GOT3 (cell line): ENCODE results near the gene CXADR.

ENCODE experiments used
- DNase-seq: peaks from one replicate; lab custom pipeline; 2025; ENCODE audit warnings: mixed read lengths; lab: John Stamatoyannopoulos, UW

Gene CXADR

DNA sequence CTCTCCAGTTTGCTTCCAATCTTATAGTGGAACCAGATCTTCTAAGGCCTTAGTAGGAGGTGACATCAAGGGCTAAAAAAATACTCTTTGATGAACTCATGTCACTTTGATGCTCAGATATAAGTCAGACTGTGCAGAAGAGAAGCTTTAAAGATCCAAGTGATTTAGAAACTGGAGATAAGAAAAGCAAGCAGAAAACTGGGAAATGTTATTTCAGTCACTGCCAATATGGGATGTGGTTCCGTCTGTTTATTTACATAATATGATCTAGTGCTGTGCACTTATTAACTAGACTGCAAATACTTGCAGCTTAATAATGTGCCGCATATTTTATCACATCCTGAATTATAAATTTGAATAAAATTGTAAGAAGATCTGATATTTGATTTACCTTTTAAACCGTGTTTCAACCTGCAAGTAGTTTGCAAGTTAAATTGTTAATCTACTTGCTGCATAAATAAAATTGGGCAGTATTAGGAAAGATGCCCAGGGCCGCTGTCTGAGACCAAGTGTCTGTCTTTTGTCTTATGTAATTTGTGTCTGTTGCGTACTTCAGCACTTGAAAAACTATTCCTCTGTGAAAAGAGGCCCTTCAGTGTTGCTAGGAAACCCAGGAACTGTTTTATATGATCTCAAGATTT, 29.6 kb downstream of the CXADR start:
- no peak for DNase-seq

DNA sequence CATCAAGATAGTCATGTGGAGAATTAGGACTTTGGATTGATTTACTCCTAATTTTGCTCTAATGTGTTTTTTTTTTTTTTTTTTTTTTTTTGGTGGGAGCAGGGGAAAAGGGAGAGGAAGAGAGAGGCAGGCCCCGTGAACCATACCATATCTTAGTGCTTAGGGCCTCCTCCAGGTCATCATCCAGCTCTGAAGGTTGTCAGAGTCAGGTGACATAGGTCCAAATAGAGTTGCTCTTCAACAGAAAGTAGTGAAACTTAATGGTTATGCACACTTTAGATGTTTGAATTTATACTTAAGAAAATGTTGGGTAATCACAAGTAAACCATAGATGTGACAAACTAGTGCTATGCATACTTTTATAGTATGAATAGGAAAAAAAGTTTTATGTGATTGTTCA, 32.2 kb downstream of the CXADR start:
- DNase-seq = no peak

- DNase-seq = no peak
Measured at GRCh38 chr21:17548262-17548661, 35.4 kb downstream of the CXADR start.

DNA sequence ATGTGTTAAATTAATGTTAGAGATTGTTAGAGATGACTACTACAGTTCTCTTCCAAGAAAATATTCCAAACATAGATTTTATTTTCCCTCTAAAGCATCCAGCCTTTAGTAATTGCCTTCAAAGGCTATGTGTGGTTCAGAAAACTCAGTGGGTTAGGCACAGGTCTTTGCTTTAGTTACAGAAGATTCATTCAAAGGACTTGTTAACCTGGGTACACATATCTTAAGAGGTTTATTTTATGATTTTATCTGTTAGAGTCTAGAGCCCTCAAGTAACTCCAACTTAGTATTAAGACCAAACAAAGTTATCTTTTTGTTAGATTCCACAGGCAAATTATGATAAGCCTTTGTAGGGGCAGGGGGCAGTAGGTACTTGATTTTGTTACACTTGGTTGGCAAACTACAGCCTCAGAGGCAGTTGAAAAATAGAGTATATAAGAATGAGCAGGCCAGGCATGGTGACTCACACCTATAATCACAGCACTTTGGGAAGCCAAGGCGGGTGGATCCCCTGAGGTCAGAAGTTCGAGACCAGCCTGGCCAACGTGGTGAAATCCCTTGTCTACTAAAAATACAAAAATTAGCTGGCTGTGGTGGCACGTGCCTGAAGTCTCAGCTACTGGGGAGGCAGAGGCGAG, 37.9 kb downstream of the CXADR start:
- no peak for DNase-seq

DNA sequence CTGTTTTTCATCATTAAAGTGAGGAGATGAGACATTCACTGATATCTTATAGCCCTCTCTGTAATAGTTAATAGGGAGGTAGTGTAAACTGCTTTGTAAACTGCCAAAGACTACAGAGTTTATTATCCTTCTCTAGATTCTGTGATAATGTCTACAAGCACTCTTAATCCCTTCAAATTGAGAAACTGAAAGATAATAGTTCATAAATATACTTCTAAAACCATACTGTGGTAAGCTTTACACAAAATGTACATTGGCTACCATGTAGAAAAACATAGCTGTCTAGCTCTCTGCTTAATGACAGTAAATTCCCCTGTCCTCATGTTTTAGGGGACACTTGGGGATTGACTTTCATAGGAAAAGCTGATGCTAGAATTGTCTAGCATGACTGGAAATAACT, 39.6 kb downstream of the CXADR start:
- DNase-seq = no peak

GRCh38 chr21:17554120-17554519, 41.3 kb downstream of the CXADR start:
- DNase-seq = no peak

GRCh38 chr21:17554679-17555465, 42.0 kb downstream of the CXADR start:
- DNase-seq = no peak

GRCh38 chr21:17560377-17561025, 47.7 kb downstream of the CXADR start:
- no peak for DNase-seq

DNA sequence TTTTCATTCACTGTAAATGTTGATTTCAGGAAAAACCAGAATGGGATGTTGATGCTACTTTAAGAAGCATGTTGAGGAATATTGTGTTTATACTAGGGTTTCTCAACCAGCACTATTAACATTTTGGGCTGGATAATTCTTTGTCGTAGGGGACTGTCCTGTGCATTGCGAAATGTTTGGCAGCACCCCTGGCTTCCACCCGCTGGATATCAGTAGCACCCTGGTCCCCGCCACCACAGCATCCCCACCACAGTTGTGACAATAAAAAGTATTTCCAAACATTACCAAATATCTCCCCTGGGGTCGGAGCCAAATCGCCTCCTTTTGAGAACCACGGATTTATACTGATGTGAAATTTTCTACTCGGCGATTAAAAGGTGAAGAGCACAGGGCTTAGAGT, 57.9 kb downstream of the CXADR start:
- DNase-seq = no peak

DNA sequence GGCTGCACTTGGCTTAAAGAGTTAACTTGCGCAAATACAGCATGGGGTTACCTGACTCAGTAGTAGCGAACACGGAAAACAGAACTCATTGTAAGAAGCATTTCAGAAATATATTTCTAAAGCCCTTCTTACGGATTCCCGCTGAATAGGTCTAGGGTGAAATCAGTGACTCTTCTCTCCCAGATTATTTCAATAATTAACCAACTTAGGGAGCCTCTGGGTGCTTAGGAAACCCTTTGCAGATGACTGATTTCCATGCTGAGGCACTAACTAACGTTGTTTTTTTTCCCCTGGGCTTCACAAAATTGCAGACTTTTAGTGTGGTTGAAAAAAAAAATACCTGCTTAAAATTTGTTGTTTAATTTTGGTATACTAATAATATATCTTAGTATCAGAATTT, 59.6 kb downstream of the CXADR start:
- no peak for DNase-seq

- no peak for DNase-seq
Measured at GRCh38 chr21:17575076-17575475, 62.2 kb downstream of the CXADR start.

- DNase-seq = no peak
Measured at GRCh38 chr21:17576080-17576835, 63.4 kb downstream of the CXADR start.

GRCh38 chr21:17577701-17578100, 64.9 kb downstream of the CXADR start:
- DNase-seq = no peak

- DNase-seq = no peak
Measured at GRCh38 chr21:17578162-17578561, 65.3 kb downstream of the CXADR start.

- no peak for DNase-seq
Measured at GRCh38 chr21:17578876-17579275, 66.0 kb downstream of the CXADR start.

GRCh38 chr21:17580319-17580718, 67.5 kb downstream of the CXADR start:
- no peak for DNase-seq

GRCh38 chr21:17583898-17584297, 71.1 kb downstream of the CXADR start:
- DNase-seq = no peak

- DNase-seq = no peak
Measured at GRCh38 chr21:17585875-17586450, 73.1 kb downstream of the CXADR start.

DNA sequence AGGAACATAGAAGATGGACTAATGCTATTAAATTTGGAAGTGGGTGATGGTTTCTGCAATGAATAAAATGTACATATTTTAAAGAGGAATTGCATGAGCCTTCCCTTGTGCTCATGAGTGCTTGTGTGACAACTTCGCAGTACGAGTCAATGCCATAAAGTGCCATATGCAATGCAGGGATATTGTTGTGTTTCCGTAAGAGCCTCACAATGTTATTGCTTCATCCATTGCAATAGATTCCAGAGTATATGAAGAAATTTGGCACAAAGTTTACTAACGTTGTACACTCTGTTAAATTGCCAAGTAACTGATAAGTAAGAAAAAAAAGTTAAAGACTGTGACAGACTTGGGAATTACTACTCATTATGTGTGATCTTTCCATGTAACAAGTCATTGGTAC, 77.6 kb downstream of the CXADR start:
- no peak for DNase-seq

DNA sequence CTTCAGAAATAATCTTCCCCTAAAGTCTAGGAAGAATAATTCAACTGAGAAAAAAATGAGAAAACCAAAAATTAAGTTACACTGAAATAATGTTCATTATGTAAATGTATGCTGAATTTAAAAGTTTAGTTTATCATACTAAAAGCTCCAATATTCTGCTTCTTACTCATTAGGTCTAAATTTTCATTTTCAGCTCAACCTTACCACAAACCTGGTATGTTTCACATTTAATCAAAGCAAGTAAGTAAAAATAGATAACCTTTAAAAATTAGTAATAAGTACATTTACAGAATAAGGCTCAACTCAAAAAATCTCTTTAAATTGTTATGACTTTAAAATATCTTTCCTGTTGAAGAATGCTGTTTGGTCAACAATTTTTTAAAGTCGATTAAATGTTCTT, 84.8 kb downstream of the CXADR start:
- DNase-seq = no peak

DNA sequence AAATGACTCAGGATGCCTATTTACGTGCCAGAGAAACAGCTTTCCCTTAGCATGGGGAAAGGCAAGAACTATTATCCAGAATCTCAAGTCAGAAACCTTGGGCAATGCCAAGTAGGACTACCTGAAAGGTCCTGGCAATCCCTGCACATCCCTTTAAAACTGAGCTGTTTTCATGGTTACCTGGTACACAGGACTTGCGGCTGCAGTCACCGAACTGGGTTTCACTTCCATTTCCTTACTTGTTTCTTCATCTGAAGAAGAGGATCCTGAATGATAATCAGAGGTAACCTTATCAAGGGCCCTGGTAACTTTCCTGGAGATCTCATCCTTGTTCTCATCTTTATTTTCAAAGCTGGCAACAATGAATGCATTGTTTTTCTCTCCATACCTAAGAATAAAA, 85.6 kb downstream of the CXADR start:
- no peak for DNase-seq

GRCh38 chr21:17602874-17603273, 90.0 kb downstream of the CXADR start:
- DNase-seq = no peak
